ENCODE results near the gene TAF7L.
"Not testable (repeated sequence)": the region's sequence is repeated elsewhere in the genome, so short reads cannot be mapped to it uniquely, and the experiment has no call there.

The TAF7L gene

DNA sequence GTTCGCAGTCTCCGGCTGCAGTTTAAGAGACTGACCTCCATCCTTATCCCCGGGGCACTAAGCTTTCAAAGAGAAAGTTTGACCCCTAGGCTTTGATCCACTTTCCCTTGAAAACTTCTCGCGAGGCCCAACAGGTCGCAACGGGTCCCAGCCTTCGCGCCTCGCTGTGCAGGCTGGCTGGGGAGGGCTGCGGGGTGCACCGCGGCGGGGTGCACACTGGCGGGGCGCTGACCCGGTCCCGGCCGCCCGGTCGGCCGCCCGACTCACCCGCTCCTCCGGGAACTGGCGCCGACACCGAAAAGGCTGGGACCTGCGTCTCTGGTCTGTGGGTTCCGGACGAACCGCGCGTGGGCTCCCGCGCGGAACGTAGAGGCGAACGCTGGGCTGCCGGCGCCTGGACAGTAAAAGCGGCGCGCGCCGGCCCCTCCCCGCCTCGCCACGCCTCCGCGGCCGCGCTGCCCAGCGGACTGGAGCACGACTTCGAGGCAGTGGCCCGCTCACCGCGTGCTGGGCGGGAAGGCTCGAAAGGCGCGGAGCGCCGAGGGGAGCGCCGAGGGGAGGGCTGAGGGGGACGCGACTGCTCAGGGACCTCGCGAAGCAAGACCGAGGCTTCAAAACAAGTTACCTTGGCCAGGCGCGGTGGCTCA, at the start of gene TAF7L:
Gene TAF7L (minus strand): TSS at position 378 of the 647 bp plus-strand sequence. CDS start 3,791 bp downstream, outside the sequence.
- no peak for DNase-seq

- no peak for DNase-seq
These were observed 46.7 kb upstream of the TAF7L start for GRCh38 chrX:101337776-101338271.

- not testable (repeated sequence) for DNase-seq
These were observed 43.2 kb upstream of the TAF7L start for GRCh38 chrX:101334310-101334709.

GRCh38 chrX:101326600-101326999, 35.5 kb upstream of the TAF7L start:
- not testable (repeated sequence) for DNase-seq

DNA sequence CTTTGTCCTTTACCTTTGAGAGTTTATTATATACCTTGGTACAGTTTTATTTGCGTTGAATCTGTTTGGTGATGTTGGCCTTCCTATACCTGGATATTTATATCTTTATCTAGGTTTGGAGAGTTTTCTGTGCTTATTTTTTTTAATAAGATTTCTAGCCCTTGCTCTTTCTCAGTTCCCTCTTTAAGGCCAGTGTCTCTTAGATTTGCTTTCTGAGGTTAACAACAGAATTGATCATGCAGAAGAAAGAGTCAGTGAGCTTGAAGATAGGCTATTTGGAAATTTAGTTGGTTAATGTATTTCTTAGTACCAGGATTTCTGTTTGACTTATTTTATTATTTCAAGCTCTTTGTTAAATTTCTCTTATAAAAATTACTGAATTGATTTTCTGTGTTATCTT, 12.7 kb upstream of the TAF7L start:
- no peak for DNase-seq

- DNase-seq = not testable (repeated sequence)
These were observed 4.5 kb upstream of the TAF7L start for GRCh38 chrX:101295603-101296002.

DNA sequence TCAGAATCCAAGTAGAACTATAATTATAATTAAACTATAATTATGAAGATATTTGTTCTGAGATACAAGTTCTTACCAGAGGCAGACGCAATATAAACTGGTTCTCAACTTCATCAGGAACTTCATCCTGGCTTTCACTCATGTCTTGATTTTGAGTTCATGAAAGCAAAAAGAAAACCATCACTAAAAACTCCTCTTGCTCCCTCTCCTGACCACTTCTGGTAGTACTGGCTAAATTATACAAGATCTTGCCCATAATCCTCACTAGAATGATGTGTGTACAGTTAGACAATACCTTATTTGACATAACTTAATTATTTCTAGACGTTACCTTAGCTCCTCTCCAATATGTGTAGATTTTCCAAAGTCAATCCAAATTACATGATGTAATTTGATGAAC, 3.7 kb downstream of the TAF7L start:
- no peak for DNase-seq

DNA sequence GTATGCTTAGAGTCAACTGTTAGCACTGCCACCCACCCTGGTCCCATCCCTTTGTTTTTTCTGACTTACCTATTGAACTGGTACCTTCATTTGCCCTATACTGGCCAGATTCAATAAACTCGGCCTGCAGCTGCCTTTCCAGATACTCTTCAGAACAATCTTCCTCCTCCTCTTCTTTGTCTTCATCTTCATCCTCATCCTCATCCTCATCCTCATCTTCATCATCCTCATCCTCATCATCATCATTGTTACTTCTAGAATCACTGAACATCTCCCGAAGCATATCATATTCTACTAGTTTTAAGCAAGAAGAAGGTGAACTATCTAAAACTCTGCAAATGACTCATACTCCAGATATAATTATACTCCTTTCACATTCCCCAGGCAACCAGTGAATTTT, 14.9 kb downstream of the TAF7L start:
- DNase-seq = no peak

DNA sequence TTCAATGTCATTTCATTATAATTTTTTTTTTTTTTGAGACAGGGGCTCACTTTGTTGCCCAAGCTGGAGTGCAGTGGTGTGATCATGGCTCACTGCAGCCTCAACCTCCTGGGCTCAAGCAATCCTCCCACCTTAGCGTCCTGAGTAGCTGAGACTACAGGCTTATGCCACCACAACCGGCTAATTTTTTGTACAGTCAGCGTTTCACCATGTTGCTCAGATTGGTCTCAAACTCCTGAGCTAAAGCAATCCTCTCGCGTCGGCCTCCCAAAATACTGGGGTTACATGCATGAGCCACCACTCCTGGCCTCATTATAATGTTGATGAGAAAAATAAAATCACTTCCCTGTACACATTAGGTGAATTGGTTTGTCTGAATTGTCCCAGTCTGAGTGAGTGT, 16.9 kb downstream of the TAF7L start:
- DNase-seq = no peak

GRCh38 chrX:101265869-101266428, 25.2 kb downstream of the TAF7L start:
- DNase-seq = no peak

GRCh38 chrX:101263766-101264165, 27.4 kb downstream of the TAF7L start:
- no peak for DNase-seq

DNA sequence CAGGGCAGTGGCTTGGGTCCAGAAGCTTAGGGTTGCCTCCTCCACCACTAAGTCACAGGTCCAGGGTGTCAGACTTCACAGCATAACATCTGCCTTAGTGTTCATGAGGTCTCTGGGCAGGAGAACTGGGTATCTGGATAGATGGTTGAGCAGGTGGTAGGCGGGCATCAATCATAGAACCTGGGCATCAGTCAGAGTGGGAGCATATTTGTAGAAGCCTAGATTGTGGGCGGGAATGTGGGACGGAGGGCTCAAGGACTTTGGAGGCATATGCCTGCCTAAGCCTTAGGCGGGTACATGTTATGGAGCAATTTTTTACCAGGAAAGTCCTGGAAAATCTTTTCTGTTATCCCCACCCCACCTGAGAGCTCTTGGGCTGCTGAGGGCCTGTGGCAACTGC, 28.5 kb downstream of the TAF7L start:
- DNase-seq = no peak

GRCh38 chrX:101260435-101260834, 30.7 kb downstream of the TAF7L start:
- no peak for DNase-seq

GRCh38 chrX:101258259-101258581, 32.9 kb downstream of the TAF7L start:
- no peak for DNase-seq

DNA sequence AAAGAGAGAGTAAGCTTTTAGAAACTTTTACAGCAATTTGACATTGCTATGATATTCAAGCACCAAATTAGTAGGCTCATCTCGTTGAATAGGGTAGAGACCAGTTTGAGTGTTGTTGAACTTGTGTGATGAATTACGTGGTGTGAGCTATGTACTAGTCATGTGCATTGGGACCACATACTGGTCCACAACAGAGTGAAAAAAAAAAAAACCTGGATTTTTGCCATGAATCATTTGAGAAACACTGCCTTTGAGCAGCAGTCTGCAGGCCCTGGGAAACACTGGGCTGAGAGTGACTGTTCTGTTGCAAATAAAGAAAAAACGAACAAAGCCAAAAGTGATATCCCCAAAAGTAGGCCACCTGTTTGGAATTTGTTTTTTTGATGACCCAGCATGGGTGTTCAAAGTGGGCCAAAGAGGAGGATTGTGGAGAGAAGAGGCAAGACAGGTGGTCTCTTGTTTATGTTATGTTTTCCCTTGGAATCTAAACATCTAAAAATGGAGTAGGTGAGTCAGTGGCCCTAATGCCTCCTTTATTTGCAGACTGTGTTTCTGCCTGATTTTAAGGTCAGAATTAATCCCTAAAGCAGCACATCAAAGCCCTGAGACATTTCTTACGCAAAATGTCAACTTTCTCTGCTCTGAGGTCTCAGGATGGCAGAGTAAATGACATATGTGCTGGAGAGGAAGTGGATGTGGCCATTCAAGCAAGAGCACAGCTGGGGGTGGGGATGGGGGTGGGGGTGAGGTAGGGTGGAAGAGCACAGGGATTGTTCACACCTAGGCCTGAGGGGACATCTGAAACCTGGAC, 33.5 kb downstream of the TAF7L start:
- no peak for DNase-seq

DNA sequence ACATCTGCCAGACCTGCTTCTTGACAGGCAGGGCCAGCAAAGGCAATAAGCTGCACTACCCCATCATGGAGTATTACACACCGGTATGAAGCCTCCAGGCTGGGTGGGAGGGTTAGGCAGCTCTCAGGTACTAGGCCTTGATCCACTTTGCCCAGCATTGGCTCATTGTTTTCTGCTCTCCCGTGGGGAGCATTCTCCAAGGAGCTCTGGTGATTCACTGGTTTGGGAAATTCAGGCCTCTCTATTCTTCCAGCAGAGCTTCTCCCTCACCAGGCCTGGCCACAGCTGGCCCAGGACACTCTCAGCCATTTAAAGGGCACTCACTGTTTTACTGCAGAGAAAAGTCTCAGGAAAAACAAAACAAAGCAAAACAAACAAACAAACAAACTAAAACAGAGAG, 38.5 kb downstream of the TAF7L start:
- no peak for DNase-seq

- no peak for DNase-seq
These were observed 49.6 kb downstream of the TAF7L start for GRCh38 chrX:101241531-101241930.

GRCh38 chrX:101237041-101237440, 54.1 kb downstream of the TAF7L start:
- no peak for DNase-seq

DNA sequence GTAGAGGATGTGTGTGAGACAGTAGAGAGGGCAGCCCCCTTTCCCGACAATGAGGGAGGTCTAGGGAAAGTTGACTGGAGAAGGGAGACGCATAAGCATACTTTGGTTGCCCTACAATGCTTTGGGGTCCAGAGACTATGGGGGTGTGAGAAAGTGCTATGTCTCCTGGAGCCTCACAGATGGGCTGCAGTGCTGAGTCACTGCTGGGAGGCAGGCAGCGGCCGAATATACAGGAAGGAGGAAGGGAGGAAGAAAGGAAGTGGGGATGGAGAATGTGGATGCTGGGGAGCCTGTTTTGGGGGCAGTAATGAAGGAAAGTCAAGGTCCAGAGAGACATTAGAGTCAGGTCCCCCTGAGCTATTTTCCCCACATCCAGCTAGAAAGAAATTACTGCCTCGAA, 58.8 kb downstream of the TAF7L start:
- DNase-seq = no peak

GRCh38 chrX:101231080-101231479, 60.1 kb downstream of the TAF7L start:
- no peak for DNase-seq

DNA sequence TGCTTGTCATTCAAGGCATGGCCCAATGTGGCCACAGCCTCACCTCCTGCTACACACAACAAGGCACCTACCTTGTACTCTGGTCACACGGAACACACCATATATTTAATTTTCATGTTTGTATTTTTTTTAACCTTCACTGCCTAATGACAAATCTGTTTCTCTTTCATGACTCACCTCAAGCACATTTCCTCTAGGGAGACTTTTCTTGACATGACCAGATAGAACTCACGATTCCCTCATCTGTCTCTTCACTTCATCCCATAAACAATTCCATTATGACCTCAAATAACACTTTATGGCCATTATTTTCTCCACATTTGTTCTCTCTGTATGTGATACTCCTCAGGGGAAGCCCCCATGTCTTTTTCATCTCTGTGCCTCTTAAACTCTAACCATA, 60.5 kb downstream of the TAF7L start:
- DNase-seq = no peak

DNA sequence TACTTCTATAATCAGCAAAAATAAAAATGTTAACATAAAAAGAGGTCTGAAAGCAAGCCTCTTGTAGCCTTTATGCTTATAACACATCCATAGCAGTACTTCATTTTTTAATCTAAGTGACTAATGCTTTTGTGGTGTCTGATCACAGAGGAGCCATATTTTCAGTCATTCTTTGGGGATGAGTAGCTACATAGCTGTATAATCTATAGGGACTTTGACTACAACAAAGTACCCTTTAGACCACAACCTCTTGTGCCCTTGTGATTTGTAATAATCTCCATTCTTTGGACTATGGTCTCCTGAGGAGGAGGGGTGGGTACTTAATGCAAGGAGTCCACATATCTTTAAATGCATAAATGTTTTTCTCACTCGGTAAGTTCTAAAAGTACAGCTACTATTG, 62.0 kb downstream of the TAF7L start:
- DNase-seq = no peak

DNA sequence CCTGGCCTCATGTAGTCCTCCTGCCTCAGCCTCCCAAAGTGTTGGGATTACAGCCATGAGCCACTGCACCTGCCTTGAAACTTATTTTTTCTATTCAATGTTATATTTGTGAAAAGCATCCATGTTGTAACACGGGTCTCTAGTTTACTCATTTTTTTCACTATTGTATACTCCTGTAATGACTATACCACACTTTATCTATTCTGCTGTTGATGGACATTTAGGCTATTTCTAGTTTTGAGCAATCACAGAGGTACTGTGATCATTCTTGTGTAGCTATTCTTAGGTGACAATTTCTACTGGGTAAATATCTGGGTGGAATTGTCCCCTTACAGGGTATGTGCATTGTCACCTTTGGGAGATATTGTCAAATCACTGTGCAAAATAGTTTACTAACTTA, 67.9 kb downstream of the TAF7L start:
- DNase-seq = no peak

DNA sequence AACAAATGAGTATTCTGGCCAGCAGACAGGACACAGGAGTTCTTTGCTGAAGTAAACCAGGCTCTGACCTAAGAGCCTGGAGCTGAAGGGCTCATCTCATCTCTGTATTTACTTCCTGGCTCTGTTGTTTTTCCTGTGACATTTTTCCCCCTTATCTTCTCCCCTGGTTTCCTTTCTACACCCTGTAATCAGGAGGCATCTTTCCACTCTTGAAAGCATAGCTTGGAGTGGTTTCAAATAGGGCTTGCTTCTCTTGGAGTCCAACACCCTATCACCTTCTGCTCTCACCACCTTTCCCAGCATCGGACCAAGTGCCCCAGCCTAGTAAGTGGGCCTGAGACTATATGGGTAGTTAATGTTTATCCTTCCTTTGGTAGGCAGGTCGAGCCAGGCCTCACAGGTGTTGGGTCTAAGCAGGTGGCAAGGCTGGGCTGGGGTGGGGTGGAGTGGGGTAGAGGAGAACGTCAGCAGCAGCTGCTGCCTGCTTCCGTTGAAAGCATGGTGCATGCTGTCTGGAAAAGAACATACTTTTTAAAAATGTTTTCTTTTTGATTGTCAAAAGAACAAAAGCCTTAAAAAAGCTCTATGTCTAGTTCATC, 70.4 kb downstream of the TAF7L start:
- no peak for DNase-seq

Data from NCI-H1048 (cell line).